Measurements from ENCODE around the gene PATL2.
"Not testable (repeated sequence)": the region's sequence is repeated elsewhere in the genome, so short reads cannot be mapped to it uniquely, and the experiment has no call there.

The PATL2 gene

GRCh38 chr15:44711096-44711742 is at the start of gene PATL2, which contains the start of gene B2M:
Gene PATL2 (minus strand): TSS chr15:44711323. CDS start chr15:44676490, 34,833 bp downstream.
Gene B2M (plus strand): TSS chr15:44711517. CDS start chr15:44711547, 30 bp downstream.
- peak within 1 kb of the TSS; percentile 53 for H3K27ac ChIP-seq
- DNase-seq (ENCODE audit: low read depth, low spot score), result peak; percentile 73

DNA sequence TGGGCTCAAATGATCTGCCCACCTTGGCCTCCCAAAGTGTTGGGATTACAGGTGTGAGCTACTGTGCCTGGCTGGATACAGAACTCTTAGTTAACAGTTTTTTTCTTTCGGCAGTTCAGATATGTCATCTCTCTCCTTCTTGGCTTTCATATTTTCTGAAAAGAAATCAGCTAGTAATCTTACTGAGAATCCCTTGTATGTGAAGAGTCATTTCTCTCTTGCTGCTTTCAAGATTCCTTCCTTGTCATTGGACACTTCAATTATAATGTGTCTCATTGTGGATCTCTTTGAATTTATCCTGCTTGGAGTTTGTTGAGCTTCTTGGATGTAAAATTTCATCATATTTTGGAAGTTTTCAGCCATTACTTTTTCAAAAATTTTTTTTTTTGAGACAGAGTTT is 42.2 kb upstream of the PATL2 start:
- H3K27ac ChIP-seq, result no peak overlapping the region
- DNase-seq (ENCODE audit: low read depth, low spot score), result no peak

DNA sequence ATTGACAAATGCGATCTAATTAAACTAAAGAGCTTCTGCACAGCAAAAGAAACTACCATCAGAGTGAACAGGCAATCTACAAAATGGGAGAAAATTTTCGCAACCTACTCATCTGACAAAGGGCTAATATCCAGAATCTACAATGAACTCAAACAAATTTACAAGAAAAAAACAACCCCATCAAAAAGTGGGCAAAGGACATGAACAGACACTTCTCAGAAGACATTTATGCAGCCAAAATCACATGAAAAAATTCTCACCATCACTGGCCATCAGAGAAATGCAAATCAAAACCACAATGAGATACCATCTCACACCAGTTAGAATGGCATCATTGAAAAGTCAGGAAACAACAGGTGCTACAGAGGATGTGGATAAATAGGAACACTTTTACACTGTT is 32.3 kb upstream of the PATL2 start:
- not testable (repeated sequence) for DNase-seq (ENCODE audit: low read depth, low spot score); H3K27ac ChIP-seq

- not testable (repeated sequence) for DNase-seq (ENCODE audit: low read depth, low spot score); H3K27ac ChIP-seq
These were observed 28.2 kb upstream of the PATL2 start for GRCh38 chr15:44739222-44739847.

- no peak overlapping the region for H3K27ac ChIP-seq
- DNase-seq (ENCODE audit: low read depth, low spot score), result no peak
These were observed 27.3 kb upstream of the PATL2 start for GRCh38 chr15:44738340-44738984.

- no peak for DNase-seq (ENCODE audit: low read depth, low spot score)
- H3K27ac ChIP-seq, result no peak within 1 kb of the TSS
These were observed 25.1 kb upstream of the PATL2 start, which contains the start of gene TRIM69 for GRCh38 chr15:44736181-44736765. Gene TRIM69 (plus strand): TSS chr15:44736528. CDS start chr15:44736705, 177 bp downstream.

GRCh38 chr15:44735482-44736180 is 24.5 kb upstream of the PATL2 start:
- H3K27ac ChIP-seq, result no peak overlapping the region
- no peak for DNase-seq (ENCODE audit: low read depth, low spot score)

DNA sequence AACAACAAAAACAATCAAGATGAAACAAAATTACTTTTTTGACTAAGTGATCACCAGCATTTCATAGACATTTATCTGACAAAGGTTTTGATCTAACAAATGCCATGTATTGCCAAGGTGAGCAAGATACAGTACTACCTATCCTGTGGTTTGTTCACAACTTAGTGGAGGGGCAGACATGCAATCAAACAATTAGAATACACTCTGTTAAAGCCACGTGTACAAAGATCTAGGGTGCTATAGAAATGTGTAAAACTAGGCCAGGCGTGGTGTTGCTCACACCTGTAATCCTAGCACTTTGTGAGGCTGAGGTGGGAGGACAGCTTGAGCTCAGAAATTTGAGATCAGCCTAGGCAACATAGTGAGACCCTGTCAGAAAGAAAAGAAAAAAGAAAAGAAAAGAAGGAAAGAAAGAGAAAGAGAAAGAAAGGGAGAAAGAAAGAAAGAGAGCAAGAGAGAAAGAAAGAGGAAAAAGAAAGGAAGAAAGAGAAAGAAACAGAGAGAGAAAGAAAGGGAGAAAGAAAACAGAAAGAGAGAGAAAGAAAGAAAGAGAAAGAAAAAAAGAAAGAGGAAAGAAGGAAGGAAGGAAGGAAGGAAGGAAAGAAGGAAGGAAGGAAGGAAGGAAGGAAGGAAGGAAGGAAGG is 23.8 kb upstream of the PATL2 start:
- H3K27ac ChIP-seq, result no peak overlapping the region

GRCh38 chr15:44729408-44730127 is 18.4 kb upstream of the PATL2 start:
- DNase-seq (ENCODE audit: low read depth, low spot score), result no peak
- H3K27ac ChIP-seq, result peak overlapping the region; percentile 89

More for the DNA sequence above, 23.8 kb upstream of the PATL2 start:
- no peak for DNase-seq (ENCODE audit: low read depth, low spot score)

GRCh38 chr15:44728576-44729407 is 17.7 kb upstream of the PATL2 start:
- DNase-seq (ENCODE audit: low read depth, low spot score), result peak; percentile 91
- H3K27ac ChIP-seq, result peak overlapping the region; percentile 89

DNA sequence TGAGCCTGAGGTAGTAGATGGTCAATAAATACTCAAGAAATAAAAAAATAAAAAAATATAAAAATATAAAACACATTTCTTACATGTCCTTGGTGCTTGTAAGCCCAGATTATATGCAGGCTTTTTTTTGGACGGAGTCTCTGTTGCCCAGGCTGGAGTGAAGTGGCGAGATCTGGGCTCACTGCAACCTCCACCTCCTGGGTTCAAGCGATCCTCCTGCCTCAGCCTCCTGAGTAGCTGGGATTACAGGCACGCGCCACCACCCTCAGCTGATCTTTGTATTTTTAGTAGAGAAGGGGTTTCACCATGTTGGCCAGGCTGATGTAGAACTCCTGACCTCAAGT is 17.1 kb upstream of the PATL2 start:
- peak overlapping the region; percentile 89 for H3K27ac ChIP-seq
- not testable (repeated sequence) for DNase-seq (ENCODE audit: low read depth, low spot score)

- peak overlapping the region; percentile 89 for H3K27ac ChIP-seq
- DNase-seq (ENCODE audit: low read depth, low spot score), result peak; percentile 53
These were observed 16.5 kb upstream of the PATL2 start for GRCh38 chr15:44727485-44728231.

- peak; percentile 80 for DNase-seq (ENCODE audit: low read depth, low spot score)
- peak overlapping the region; percentile 89 for H3K27ac ChIP-seq
These were observed 15.7 kb upstream of the PATL2 start for GRCh38 chr15:44726568-44727484.

- DNase-seq (ENCODE audit: low read depth, low spot score), result no peak
- H3K27ac ChIP-seq, result peak overlapping the region; percentile 89
These were observed 15.0 kb upstream of the PATL2 start for GRCh38 chr15:44726136-44726535.

- no peak for DNase-seq (ENCODE audit: low read depth, low spot score)
- H3K27ac ChIP-seq, result no peak overlapping the region
These were observed 10.9 kb upstream of the PATL2 start for GRCh38 chr15:44722011-44722410.

GRCh38 chr15:44720460-44721176 is 9.5 kb upstream of the PATL2 start:
- DNase-seq (ENCODE audit: low read depth, low spot score), result no peak
- H3K27ac ChIP-seq, result no peak overlapping the region
